Astrocyte (in vitro differentiated cells and primary cell): Measurements from ENCODE around the gene PPIL6.

Source experiments
- CTCF ChIP-seq: IDR thresholded peaks from 2 replicates; pipeline ENCODE4 v1.5.1; 2011; ENCODE audit warnings: low read depth, mild to moderate bottlenecking, inconsistent platforms, low read length, moderate library complexity; ENCODE audit not compliant: insufficient read depth
- EZH2 ChIP-seq: IDR thresholded peaks from 2 replicates; pipeline ENCODE4 v1.6.1; 2012; ENCODE audit warnings: mild to moderate bottlenecking, low read length, inconsistent platforms; ENCODE audit not compliant: insufficient read depth

DNA sequence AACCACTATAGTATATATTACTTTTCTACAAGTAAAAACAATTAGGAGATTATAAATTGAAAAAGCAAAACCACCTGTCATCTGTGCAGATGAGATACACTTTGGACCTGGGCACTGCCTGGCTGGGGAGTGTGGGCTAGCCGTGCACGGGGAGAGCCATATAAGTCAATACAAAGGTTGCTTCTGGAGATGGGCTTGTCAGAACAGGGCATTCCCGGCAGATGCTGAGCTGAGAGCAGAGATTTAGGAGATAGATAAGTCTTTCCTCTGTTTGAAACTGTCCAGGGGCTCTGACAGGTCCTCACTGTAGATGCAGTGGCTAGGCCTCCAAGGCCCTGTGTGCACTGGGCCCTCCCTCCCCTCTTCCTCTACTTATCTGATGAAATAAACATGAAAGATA is 92.6 kb downstream of the PPIL6 start:
- TF ChIP-seq CTCF (no peak), EZH2 (no peak)
